Neural crest cell (in vitro differentiated cells): ENCODE measurements around the gene L3MBTL4. TPM values are rescaled to one million over a fixed set of nuclear protein-coding genes. Genes with fewer than 3 reads are reported as not detected.

Source experiments
- DNase-seq: peaks from one replicate; pipeline ENCODE4 v3.0.0; 2021; ENCODE audit warnings: low read depth, mixed read lengths, low spot score
- H3K27ac Mint-ChIP-seq: one replicate; pipeline ENCODE4 v1.8.0; 2021; ENCODE audit warnings: mild to moderate bottlenecking, mixed read lengths; ENCODE audit not compliant: unreplicated experiment
- H3K27me3 Mint-ChIP-seq: 2 replicates; pipeline ENCODE4 v1.8.0; 2021; ENCODE audit warnings: low read depth, mild to moderate bottlenecking, mixed read lengths
- H3K36me3 Mint-ChIP-seq: 2 replicates; pipeline ENCODE4 v1.8.0; 2021; ENCODE audit warnings: low read depth, mild to moderate bottlenecking, mixed read lengths
- H3K4me1 Mint-ChIP-seq: 2 replicates; pipeline ENCODE4 v1.8.0; 2021; ENCODE audit warnings: mixed read lengths
- H3K4me3 Mint-ChIP-seq: one replicate; pipeline ENCODE4 v1.8.0; 2021; ENCODE audit warnings: mild to moderate bottlenecking, mixed read lengths
- H3K9me3 Mint-ChIP-seq: 2 replicates; pipeline ENCODE4 v1.8.0; 2021; ENCODE audit warnings: mixed read lengths
- CTCF ChIP-seq: fragments of 200-600 bp; sonication (generic); conservative IDR thresholded peaks from 2 replicates; pipeline ENCODE4 v1.5.0; 2021; ENCODE audit warnings: antibody characterized with exemption, mild to moderate bottlenecking
- total RNA-seq: library from RNA; stranded (reverse); gene quantifications from 2 replicates; pipeline ENCODE4 v1.2.1, GENCODE V29; 2021

L3MBTL4 gene
- total RNA-seq, 1 donor from 2014 or later = 0.65 TPM

- peaks cover 5% of the 10 kb centered on the region for H3K36me3 Mint-ChIP-seq
- DNase-seq = no peak
- no peak overlapping the region for H3K27ac Mint-ChIP-seq
- no peaks in the 10 kb centered on the region for H3K4me1 Mint-ChIP-seq
- H3K27me3 Mint-ChIP-seq = no peaks in the 10 kb centered on the region
- TF ChIP-seq CTCF = no peak
- no peak overlapping the region for H3K4me3 Mint-ChIP-seq
- H3K9me3 Mint-ChIP-seq = peaks cover 6% of the 10 kb centered on the region
These were observed 255.3 kb downstream of the L3MBTL4 start for GRCh38 chr18:6159426-6159825.

GRCh38 chr18:6158958-6159357 is 255.8 kb downstream of the L3MBTL4 start:
- no peak overlapping the region for H3K4me3 Mint-ChIP-seq
- no peak for DNase-seq
- H3K27ac Mint-ChIP-seq = no peak overlapping the region
- TF ChIP-seq CTCF = no peak
- peaks cover 6% of the 10 kb centered on the region for H3K36me3 Mint-ChIP-seq
- H3K4me1 Mint-ChIP-seq = no peaks in the 10 kb centered on the region
- H3K9me3 Mint-ChIP-seq = peaks cover 6% of the 10 kb centered on the region
- no peaks in the 10 kb centered on the region for H3K27me3 Mint-ChIP-seq

GRCh38 chr18:6156446-6156845 is 258.3 kb downstream of the L3MBTL4 start:
- H3K36me3 Mint-ChIP-seq = peaks cover 3% of the 10 kb centered on the region
- no peaks in the 10 kb centered on the region for H3K4me1 Mint-ChIP-seq
- peaks cover 3% of the 10 kb centered on the region for H3K9me3 Mint-ChIP-seq
- no peaks in the 10 kb centered on the region for H3K27me3 Mint-ChIP-seq
- H3K27ac Mint-ChIP-seq = no peak overlapping the region
- no peak for TF ChIP-seq CTCF
- no peak for DNase-seq
- H3K4me3 Mint-ChIP-seq = no peak overlapping the region

- Mint-ChIP-seq H3K27me3 (no peaks in the 10 kb centered on the region), H3K27ac (no peak overlapping the region), H3K4me3 (no peak overlapping the region), H3K36me3 (peaks cover 3% of the 10 kb centered on the region), H3K9me3 (peaks cover 3% of the 10 kb centered on the region), H3K4me1 (no peaks in the 10 kb centered on the region)
- no peak for DNase-seq
- TF ChIP-seq CTCF = no peak
These were observed 259.0 kb downstream of the L3MBTL4 start for GRCh38 chr18:6155707-6156106.

- H3K9me3 Mint-ChIP-seq = peaks cover 5% of the 10 kb centered on the region
- H3K4me1 Mint-ChIP-seq = no peaks in the 10 kb centered on the region
- DNase-seq = no peak
- H3K27me3 Mint-ChIP-seq = no peaks in the 10 kb centered on the region
- H3K36me3 Mint-ChIP-seq = peaks cover 3% of the 10 kb centered on the region
- no peak overlapping the region for H3K4me3 Mint-ChIP-seq
- no peak for TF ChIP-seq CTCF
- no peak overlapping the region for H3K27ac Mint-ChIP-seq
These were observed 264.3 kb downstream of the L3MBTL4 start for GRCh38 chr18:6150430-6150829.

- no peaks in the 10 kb centered on the region for H3K27me3 Mint-ChIP-seq
- H3K4me1 Mint-ChIP-seq = no peaks in the 10 kb centered on the region
- DNase-seq = no peak
- TF ChIP-seq CTCF = no peak
- H3K27ac Mint-ChIP-seq = no peak overlapping the region
- no peaks in the 10 kb centered on the region for H3K36me3 Mint-ChIP-seq
- H3K4me3 Mint-ChIP-seq = no peak overlapping the region
- peaks cover 2% of the 10 kb centered on the region for H3K9me3 Mint-ChIP-seq
These were observed 268.4 kb downstream of the L3MBTL4 start for GRCh38 chr18:6146307-6146661.
